SK-MEL-5 (cell line): ENCODE data around the gene CEACAM21. TPM values are rescaled to one million over a fixed set of nuclear protein-coding genes. Genes with fewer than 3 reads are reported as not detected.

Source experiments
- DNase-seq: peaks from one replicate; pipeline ENCODE4 v3.0.0-alpha.2; 2016; ENCODE audit warnings: low read depth, low spot score
- in situ Hi-C: cut with HindIII; loops from 2 replicates; pipeline ENCODE4 v1.10.0; 2016; ENCODE audit warnings: low sequenced_read_pairs, high pct_unique_total_duplicates, low pct_unique_long_range_greater_than_20kb
- total RNA-seq: library from RNA; depleted of rRNA; stranded (reverse); fragments of >200 nt; shearing (Covaris generic); gene quantifications from 2 replicates; pipeline ENCODE4 v1.2.3, GENCODE V29; 2014

Gene CEACAM21
- total RNA-seq, 1 experiment from 2014 or later, result 0.21 TPM

GRCh38 chr19:41546961-41547360 is 29.0 kb upstream of the CEACAM21 start:
- in situ Hi-C loops, result no loop called here
- no peak for DNase-seq

DNA sequence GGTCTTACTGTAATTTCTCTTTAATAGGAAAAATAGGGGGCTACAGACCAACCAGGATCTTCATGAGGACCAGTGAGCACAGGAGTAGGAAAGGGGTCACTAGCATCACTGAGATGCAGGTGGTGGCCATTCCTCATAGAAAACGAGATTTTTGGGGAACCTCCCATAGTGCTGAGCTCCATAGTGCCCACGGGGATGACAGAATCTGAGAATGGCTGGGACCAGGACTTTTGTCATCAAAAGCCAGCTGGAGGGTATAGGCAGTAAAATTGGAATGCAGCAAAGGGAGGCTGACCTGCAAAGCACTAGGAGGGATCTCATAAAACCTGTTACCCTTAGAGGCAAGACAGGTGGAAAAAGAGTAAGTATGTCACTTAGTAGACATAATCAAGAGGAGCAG is 28.4 kb upstream of the CEACAM21 start:
- in situ Hi-C loops, result no loop called here
- no peak for DNase-seq

DNA sequence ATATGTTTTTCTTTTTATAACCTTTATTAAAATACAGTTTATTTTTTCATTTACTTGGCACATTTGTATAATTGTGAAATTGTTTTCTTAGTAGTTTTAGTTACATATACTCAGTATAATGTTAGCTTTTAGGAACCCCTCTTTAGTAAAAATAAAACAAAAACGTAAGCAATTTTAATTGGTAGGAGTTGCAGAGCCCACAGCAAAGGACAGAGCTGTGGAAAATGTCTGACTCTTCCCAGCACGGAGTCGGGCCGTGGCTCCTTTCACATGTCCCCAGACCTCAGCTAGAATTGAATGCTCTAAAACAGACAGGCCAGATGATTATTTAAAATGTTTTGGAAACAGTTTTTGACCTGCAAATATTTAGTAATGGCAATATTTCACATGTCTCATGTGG is 27.9 kb upstream of the CEACAM21 start:
- no peak for DNase-seq
- in situ Hi-C loops, result no loop called here

- no peak for DNase-seq
- in situ Hi-C loops, result no loop called here
These were observed 26.8 kb upstream of the CEACAM21 start for GRCh38 chr19:41548954-41549688.

DNA sequence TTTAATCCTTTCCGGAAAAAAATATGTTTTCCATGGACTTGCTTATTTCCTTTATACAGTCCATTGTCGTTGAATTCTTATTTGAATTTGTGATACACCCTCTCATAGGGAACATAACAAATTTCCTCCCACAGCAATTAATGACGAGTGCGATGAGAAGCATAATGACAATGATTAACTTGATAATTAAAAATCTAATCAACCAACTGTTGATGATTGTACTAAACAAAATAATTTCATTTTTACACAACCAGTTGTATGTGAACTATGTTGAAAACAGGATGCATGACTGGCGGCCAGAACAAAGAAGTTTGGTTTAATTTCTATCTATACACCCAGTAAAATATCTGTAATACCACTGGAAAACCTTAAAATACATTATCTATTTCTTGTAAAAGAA is 26.1 kb upstream of the CEACAM21 start:
- DNase-seq, result no peak
- in situ Hi-C loops, result no loop called here

- in situ Hi-C loops, result no loop called here
- no peak for DNase-seq
These were observed 24.8 kb upstream of the CEACAM21 start for GRCh38 chr19:41551212-41551610.

- in situ Hi-C loops, result no loop called here
- no peak for DNase-seq
These were observed 24.3 kb upstream of the CEACAM21 start for GRCh38 chr19:41551711-41552110.

DNA sequence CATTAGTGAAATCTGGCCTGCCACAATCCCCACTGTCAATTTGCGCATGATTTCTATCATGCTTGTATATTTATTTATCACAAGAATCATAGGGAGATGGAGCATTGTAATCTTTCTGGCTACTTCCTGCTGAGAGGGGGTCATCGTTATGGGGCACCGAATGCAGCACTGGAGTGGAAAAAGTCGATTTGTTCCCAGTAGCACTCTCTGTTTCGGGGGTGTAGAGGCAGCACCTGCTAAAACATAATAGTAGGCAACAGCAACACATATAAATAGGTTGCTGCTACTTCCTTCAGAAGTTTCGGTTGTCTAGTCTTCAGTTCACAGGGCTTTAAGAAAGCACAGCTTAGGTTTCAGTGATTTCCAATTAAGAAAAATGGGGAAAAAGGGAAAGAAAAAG is 23.4 kb upstream of the CEACAM21 start:
- no peak for DNase-seq
- in situ Hi-C loops, result no loop called here

DNA sequence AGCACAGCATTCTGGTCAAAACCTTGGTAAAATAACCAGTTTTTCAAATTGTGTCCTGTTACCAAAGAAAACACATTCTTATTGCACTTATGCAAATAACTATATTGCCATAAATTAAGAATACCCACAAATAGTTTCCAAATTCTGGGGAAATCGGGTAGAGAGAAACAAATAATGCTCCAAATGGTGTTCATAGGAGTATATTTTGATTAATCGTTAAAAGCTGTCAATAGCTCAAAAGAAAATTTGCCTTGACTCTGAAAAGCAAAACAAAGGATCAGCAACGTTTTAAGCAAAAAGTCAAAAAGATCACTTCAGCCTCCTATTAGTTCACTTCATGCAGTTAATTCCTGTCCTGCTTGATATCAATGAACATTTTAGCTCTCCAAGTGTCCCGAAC is 22.2 kb upstream of the CEACAM21 start:
- no peak for DNase-seq
- in situ Hi-C loops, result no loop called here

DNA sequence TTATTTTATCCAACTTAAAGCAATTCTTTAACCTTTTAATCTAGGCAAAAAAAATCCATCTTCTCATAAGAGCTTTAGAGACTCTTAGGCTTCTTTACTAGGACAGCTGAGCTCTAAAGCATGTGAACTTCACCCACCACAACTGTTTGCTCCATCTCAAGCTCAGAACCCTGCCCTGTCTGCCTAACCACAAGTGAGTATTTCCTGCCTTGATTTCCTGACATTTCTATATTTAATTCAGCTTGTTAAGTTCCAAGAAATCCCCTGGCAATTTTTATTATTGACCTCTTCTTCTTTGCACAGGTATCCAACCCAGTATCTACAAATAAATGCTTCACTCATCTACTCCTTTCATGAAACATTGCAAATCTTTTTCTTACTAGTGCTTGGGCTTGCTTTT is 21.1 kb upstream of the CEACAM21 start:
- in situ Hi-C loops, result no loop called here
- DNase-seq, result no peak

- in situ Hi-C loops, result no loop called here
- DNase-seq, result no peak
These were observed 20.2 kb upstream of the CEACAM21 start for GRCh38 chr19:41555748-41556147.

DNA sequence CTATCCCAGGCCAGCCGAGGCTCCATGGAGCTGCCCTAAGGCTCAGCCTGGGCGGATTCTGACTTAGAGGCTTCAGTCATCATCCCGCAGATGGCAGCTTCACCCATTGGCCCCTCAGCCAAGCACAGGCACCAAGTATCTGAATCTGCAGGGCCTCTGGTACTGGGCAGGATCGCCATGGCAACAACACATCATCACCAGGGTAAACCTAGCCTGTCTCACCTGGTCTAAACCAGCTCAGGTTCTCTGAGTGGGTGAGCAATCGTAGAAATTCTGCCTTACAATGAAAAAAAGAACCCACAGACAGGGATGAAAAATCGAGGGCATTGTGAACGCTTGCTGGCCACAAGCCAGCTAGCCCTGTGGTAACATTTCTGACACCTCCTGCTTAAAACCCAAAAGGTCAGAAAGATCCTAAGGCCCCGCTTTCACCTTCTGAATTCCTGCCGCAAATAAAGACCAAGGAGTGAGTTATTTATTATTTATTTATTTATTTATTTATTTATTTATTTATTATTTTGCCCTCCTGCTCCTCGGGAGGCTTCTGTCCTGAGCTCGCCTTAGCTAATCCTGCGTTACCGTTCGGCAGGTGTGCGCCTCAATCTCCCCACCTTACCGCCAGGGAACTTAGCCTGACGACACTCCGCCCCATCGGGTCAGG is 12.0 kb upstream of the CEACAM21 start:
- peak; percentile 5 for DNase-seq
- in situ Hi-C loops, result no loop called here

DNA sequence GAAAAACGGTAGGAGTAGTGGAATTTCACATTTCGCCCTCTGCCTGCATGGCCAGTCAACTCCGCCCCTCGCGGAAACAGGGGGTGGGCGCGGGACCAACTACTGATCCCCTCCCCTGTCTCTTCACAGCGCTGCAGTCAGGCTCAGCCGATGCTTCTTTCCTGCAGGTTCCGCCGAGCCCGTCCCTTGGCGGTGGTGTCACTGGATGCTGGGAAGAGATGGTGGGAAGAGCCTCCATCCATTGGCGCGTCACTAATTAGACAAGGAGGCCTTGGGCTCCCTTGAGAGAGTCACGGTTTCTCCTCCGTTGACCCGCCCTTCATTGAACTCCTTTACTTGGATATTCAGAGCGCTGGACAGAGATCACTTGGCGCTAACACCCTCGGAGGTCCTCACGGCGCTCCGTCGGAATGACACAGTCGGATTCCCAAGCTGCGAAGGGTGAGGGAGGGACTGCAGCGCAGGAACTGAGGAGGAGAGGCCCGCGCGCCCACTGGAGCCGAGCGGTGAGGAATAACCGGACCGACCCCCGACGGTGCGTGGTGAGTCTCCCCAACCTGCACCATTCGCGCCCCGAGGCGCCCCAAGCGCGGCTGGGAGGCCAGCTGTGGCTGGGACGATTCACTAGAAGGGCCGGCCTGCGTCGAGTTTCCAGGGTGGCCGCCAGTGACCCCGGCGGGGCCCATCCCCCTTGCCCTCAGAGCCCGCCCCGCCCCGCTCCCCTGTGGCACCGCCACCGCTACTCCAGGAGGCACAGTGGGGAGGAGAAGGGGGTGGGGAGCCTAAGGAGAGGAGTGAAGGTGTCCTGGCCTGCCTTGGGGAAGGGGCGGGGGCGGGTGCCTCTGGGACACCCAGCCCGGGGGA is 11.2 kb upstream of the CEACAM21 start:
- in situ Hi-C loops, result no loop called here
- DNase-seq, result no peak

GRCh38 chr19:41565379-41565720 is 10.6 kb upstream of the CEACAM21 start:
- in situ Hi-C loops, result no loop called here
- no peak for DNase-seq

GRCh38 chr19:41566001-41566400 is 10.0 kb upstream of the CEACAM21 start:
- no peak for DNase-seq
- in situ Hi-C loops, result no loop called here

GRCh38 chr19:41569481-41570150 is 6.3 kb upstream of the CEACAM21 start:
- DNase-seq, result no peak
- in situ Hi-C loops, result no loop called here

DNA sequence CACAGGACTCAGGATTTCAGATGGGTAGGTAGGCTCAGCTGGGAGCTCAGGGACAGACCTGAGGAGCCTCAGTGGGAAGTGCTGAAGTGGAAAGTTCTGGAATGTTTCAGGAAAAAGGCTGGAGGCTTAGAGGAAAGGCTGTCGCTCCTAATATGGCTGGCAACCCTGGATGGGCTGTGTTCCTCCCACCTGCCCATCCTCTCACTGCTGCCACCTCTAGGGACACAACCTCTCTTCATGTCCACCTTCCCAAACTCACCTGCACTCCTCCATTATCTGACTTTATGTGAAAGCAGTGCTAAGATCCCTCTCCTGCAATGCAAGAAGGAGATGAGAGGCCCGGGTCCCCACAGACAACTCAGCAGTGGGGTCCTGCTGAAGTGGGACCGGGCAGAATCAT is 5.8 kb upstream of the CEACAM21 start:
- no peak for DNase-seq
- in situ Hi-C loops, result no loop called here

- in situ Hi-C loops, result no loop called here
- peak; percentile 78 for DNase-seq
These were observed 5.3 kb upstream of the CEACAM21 start for GRCh38 chr19:41570639-41571112.
